ENCODE results near the gene HMGCL.
A peak's percentile ranks its signal among the peaks of the same experiment; 100 is the strongest.

The HMGCL gene

GRCh38 chr1:23793861-23794731 lies 31.1 kb downstream of the HMGCL start:
- Histone ChIP-seq H3K27me3 (ENCODE audit: low read depth, low read length) (no peaks in the 10 kb centered on the region), H3K9ac (ENCODE audit: low read length) (no peak overlapping the region), H3K9me3 (ENCODE audit: insufficient read depth, low read length) (no peaks in the 10 kb centered on the region), H3K36me3 (replicated peaks; ENCODE audit: low read depth, low read length) (no peaks in the 10 kb centered on the region), H3K27ac (ENCODE audit: low read length) (no peak overlapping the region), H3K79me2 (ENCODE audit: low read length) (peaks cover 24% of the 10 kb centered on the region), H4K20me1 (ENCODE audit: insufficient read depth, low read length) (no peaks in the 10 kb centered on the region), H3K4me3 (ENCODE audit: low read length) (no peak overlapping the region), H3K4me1 (ENCODE audit: low read length) (peaks cover 8% of the 10 kb centered on the region), H3K4me2 (ENCODE audit: low read length) (no peak overlapping the region), H2AFZ (ENCODE audit: low read depth, low read length) (no peak overlapping the region)
- TF ChIP-seq CTCF (IDR thresholded peaks at IDR 0.05; ENCODE audit: low read depth, low read length) (no peak), EZH2phosphoT487 (IDR thresholded peaks at IDR 0.05; ENCODE audit: low read depth) (no peak)

- Histone ChIP-seq H3K4me1 (ENCODE audit: low read length) (peaks cover 8% of the 10 kb centered on the region), H3K79me2 (ENCODE audit: low read length) (peaks cover 24% of the 10 kb centered on the region), H2AFZ (ENCODE audit: low read depth, low read length) (no peak overlapping the region), H4K20me1 (ENCODE audit: insufficient read depth, low read length) (no peaks in the 10 kb centered on the region), H3K36me3 (replicated peaks; ENCODE audit: low read depth, low read length) (no peaks in the 10 kb centered on the region), H3K4me3 (ENCODE audit: low read length) (no peak overlapping the region), H3K27ac (ENCODE audit: low read length) (no peak overlapping the region), H3K27me3 (ENCODE audit: low read depth, low read length) (no peaks in the 10 kb centered on the region), H3K9me3 (ENCODE audit: insufficient read depth, low read length) (no peaks in the 10 kb centered on the region), H3K4me2 (ENCODE audit: low read length) (no peak overlapping the region), H3K9ac (ENCODE audit: low read length) (no peak overlapping the region)
- TF ChIP-seq EZH2phosphoT487 (IDR thresholded peaks at IDR 0.05; ENCODE audit: low read depth) (no peak), CTCF (IDR thresholded peaks at IDR 0.05; ENCODE audit: low read depth, low read length) (no peak)
These were observed 32.0 kb downstream of the HMGCL start for GRCh38 chr1:23793018-23793781.

- Histone ChIP-seq H3K9ac (ENCODE audit: low read length) (peak overlapping the region; percentile 93; the same call in 1 of the 2 replicates), H2AFZ (ENCODE audit: low read depth, low read length) (no peak overlapping the region), H3K27me3 (ENCODE audit: low read depth, low read length) (no peaks in the 10 kb centered on the region), H3K4me3 (ENCODE audit: low read length) (peak overlapping the region; percentile 99; the same call in 1 of the 2 replicates), H3K4me2 (ENCODE audit: low read length) (peak overlapping the region; percentile 53), H3K9me3 (ENCODE audit: insufficient read depth, low read length) (no peaks in the 10 kb centered on the region), H3K4me1 (ENCODE audit: low read length) (peaks cover 8% of the 10 kb centered on the region), H4K20me1 (ENCODE audit: insufficient read depth, low read length) (no peaks in the 10 kb centered on the region), H3K79me2 (ENCODE audit: low read length) (peaks cover 24% of the 10 kb centered on the region), H3K36me3 (replicated peaks; ENCODE audit: low read depth, low read length) (peaks cover 6% of the 10 kb centered on the region), H3K27ac (ENCODE audit: low read length) (no peak overlapping the region)
- TF ChIP-seq CTCF (IDR thresholded peaks at IDR 0.05; ENCODE audit: low read depth, low read length) (no peak), EZH2phosphoT487 (IDR thresholded peaks at IDR 0.05; ENCODE audit: low read depth) (no peak)
These were observed 32.9 kb downstream of the HMGCL start for GRCh38 chr1:23792151-23792945.
